Head of caudate nucleus (tissue), 42 donors: ENCODE measurements around the gene TYMP.

Source experiments
- DNase-seq, 42 donors: peaks; one replicate each; pipeline versions ENCODE4 v3.0.0 to v3.0.0-alpha.2; 2020 to 2021; ENCODE audit warnings: mixed read lengths in 7 of 42
- intact Hi-C: fragments of 100-400 bp; cut with DNase I; formaldehyde crosslinking; loops from one replicate; pipeline ENCODE4 v1.15.0; 2022

Gene TYMP

GRCh38 chr22:50564289-50564688, 34.5 kb upstream of the TYMP start:
- intact Hi-C loops = no loop called here
- DNase-seq = no peak

GRCh38 chr22:50563413-50564160, 33.8 kb upstream of the TYMP start:
- DNase-seq = peak in 10 of 42 donors; percentile 19 to 58 (median 34)
- intact Hi-C loops = no loop called here

GRCh38 chr22:50562523-50563412, 33.0 kb upstream of the TYMP start, which contains the start of gene SYCE3:
TSS of gene SYCE3 (minus strand) at chr22:50562919. CDS start at chr22:50556405, 6,514 bp downstream.
- peak; percentile 92 to 99 (median 98) for DNase-seq
- intact Hi-C loops = no loop called here

- intact Hi-C loops = no loop called here
- DNase-seq = no peak
Measured at GRCh38 chr22:50561401-50562358, 31.9 kb upstream of the TYMP start.

- DNase-seq = no peak
- intact Hi-C loops = no loop called here
Measured at GRCh38 chr22:50560034-50560433, 30.2 kb upstream of the TYMP start.

GRCh38 chr22:50556703-50557102, 26.9 kb upstream of the TYMP start:
- intact Hi-C loops = no loop called here
- peak in 3 of 42 donors; percentile 30 to 54 (median 48) for DNase-seq

GRCh38 chr22:50553310-50553709, 23.5 kb upstream of the TYMP start:
- intact Hi-C loops = no loop called here
- DNase-seq = no peak

- no peak for DNase-seq
- intact Hi-C loops = no loop called here
Measured at GRCh38 chr22:50551160-50551752, 21.4 kb upstream of the TYMP start.

- DNase-seq = no peak
- intact Hi-C loops = no loop called here
Measured at GRCh38 chr22:50550395-50550794, 20.6 kb upstream of the TYMP start.

GRCh38 chr22:50548921-50549790, 19.3 kb upstream of the TYMP start:
- intact Hi-C loops = no loop called here
- DNase-seq = no peak

- no peak for DNase-seq
Measured at GRCh38 chr22:50548040-50548920, 18.5 kb upstream of the TYMP start.

GRCh38 chr22:50547263-50547985, 17.6 kb upstream of the TYMP start:
- intact Hi-C loops = no loop called here
- no peak for DNase-seq

More at GRCh38 chr22:50548040-50548920, 18.5 kb upstream of the TYMP start:
- intact Hi-C loops = no loop called here

- DNase-seq = no peak
- intact Hi-C loops = no loop called here
Measured at GRCh38 chr22:50546326-50547262, 16.8 kb upstream of the TYMP start.

- intact Hi-C loops = no loop called here
- no peak for DNase-seq
Measured at GRCh38 chr22:50545522-50546325, 15.9 kb upstream of the TYMP start, which contains the start of gene KLHDC7B. TSS of gene KLHDC7B (plus strand) at chr22:50545899. CDS start at chr22:50546244, 345 bp downstream.
